OCI-LY7 (cell line): ENCODE measurements around the gene LPCAT3. TPM values are rescaled to one million over a fixed set of nuclear protein-coding genes. Genes with fewer than 3 reads are reported as not detected.

Experiments used
- BruUV-seq: library from RNA; stranded (reverse); fragments of 400-500 nt; replicated peaks from 2 replicates; lab custom pipeline; 2021; lab: Mats Ljungman, UMichigan
- CTCF ChIA-PET: fragments of 300-600 bp; sonication (Branson Sonifier 250); formaldehyde crosslinking; loops from one replicate; lab custom pipeline; 2022; ENCODE audit warnings: antibody characterized with exemption; ENCODE audit not compliant: unreplicated experiment; lab: Charles Lee
- POLR2A ChIA-PET: fragments of 300-600 bp; sonication (Branson Sonifier 250); formaldehyde crosslinking; loops from one replicate; lab custom pipeline; 2022; ENCODE audit warnings: antibody characterized with exemption; lab: Charles Lee
- DNase-seq: peaks from one replicate; pipeline ENCODE4 v3.0.0-alpha.2; 2015; ENCODE audit warnings: low spot score
- H2AFZ ChIP-seq: fragments of 200-600 bp; sonication (generic), shearing (Covaris generic); 2 replicates; pipeline ENCODE4 v1.6.1; 2014; ENCODE audit warnings: mild to moderate bottlenecking, antibody characterized with exemption, low read length, moderate library complexity
- H3K27ac ChIP-seq: fragments of 200-600 bp; sonication (generic); 2 replicates; pipeline ENCODE4 v1.5.1; 2014; ENCODE audit warnings: mixed run types, low read depth, mild to moderate bottlenecking, moderate library complexity, low read length, inconsistent platforms; ENCODE audit not compliant: poor library complexity, severe bottlenecking
- H3K36me3 ChIP-seq: fragments of 200-600 bp; sonication (generic); 2 replicates; pipeline ENCODE4 v1.6.1; 2014; ENCODE audit warnings: mild to moderate bottlenecking, antibody characterized with exemption, low read length, moderate library complexity, mixed read lengths; ENCODE audit not compliant: insufficient read depth
- H3K4me1 ChIP-seq: fragments of 200-600 bp; sonication (generic); 2 replicates; pipeline ENCODE4 v1.5.1; 2014; ENCODE audit warnings: mild to moderate bottlenecking, low read length; ENCODE audit not compliant: insufficient read depth, poor library complexity, severe bottlenecking
- H3K4me2 ChIP-seq: fragments of 200-600 bp; sonication (generic); 2 replicates; pipeline ENCODE4 v1.6.1; 2014; ENCODE audit warnings: mild to moderate bottlenecking, low read length
- H3K4me3 ChIP-seq: fragments of 200-600 bp; sonication (generic); 2 replicates; pipeline ENCODE4 v1.5.1; 2014; ENCODE audit warnings: mild to moderate bottlenecking, low read depth, low read length; ENCODE audit not compliant: poor library complexity, severe bottlenecking
- H3K79me2 ChIP-seq: fragments of 200-600 bp; sonication (generic); 2 replicates; pipeline ENCODE4 v1.6.1; 2016; ENCODE audit warnings: low read depth, mild to moderate bottlenecking, low read length, moderate library complexity, mixed read lengths; ENCODE audit not compliant: insufficient read depth
- H3K9me2 ChIP-seq: fragments of 200-600 bp; sonication (generic); 2 replicates; pipeline ENCODE4 v1.6.1; 2016; ENCODE audit warnings: mild to moderate bottlenecking, low read length, mixed read lengths; ENCODE audit not compliant: insufficient read depth
- H3K9me3 ChIP-seq: fragments of 200-600 bp; sonication (generic); 2 replicates; pipeline ENCODE4 v1.6.1; 2014; ENCODE audit warnings: mild to moderate bottlenecking, mixed run types, low read length, mixed read lengths
- H4K20me1 ChIP-seq: fragments of 200-600 bp; sonication (generic); 2 replicates; pipeline ENCODE4 v1.6.1; 2014; ENCODE audit warnings: mild to moderate bottlenecking, antibody characterized with exemption, low read length, moderate library complexity, mixed read lengths; ENCODE audit not compliant: insufficient read depth
- CTCF ChIP-seq: fragments of 200-600 bp; sonication (generic); conservative IDR thresholded peaks from 2 replicates; pipeline ENCODE4 v1.5.1; 2014; ENCODE audit warnings: mild to moderate bottlenecking, antibody characterized with exemption, low read length, moderate library complexity, mixed read lengths
- EZH2phosphoT487 ChIP-seq: fragments of 200-600 bp; sonication (generic); IDR thresholded peaks from 2 replicates; pipeline ENCODE4 v1.6.1; 2018; ENCODE audit warnings: low read depth, borderline replicate concordance, mild to moderate bottlenecking, mixed run types, antibody characterized with exemption, low read length, moderate library complexity, mixed read lengths
- intact Hi-C: fragments of 100-400 bp; cut with micrococcal nuclease; formaldehyde crosslinking; loops from one replicate; pipeline ENCODE4 v1.10.0; 2022; ENCODE audit not compliant: unreplicated experiment
- total RNA-seq, 2 experiments: library from RNA; depleted of rRNA in 1 of 2; stranded (reverse); fragments of >200 nt in 1 of 2; shearing (Covaris generic) in 1 of 2; gene quantifications; 2 replicates each; pipeline ENCODE4 v1.2.3, GENCODE V29; 2014 to 2022

LPCAT3 gene
- total RNA-seq, 2 experiments from 2014 or later, result 17.4 to 29.7 TPM

GRCh38 chr12:6943389-6943721 lies 74.9 kb downstream of the LPCAT3 start:
- no TSS peak for BruUV-seq
- intact Hi-C loops, result no loop called here
- Histone ChIP-seq H3K4me2 (peak overlapping the region; percentile 89), H2AFZ (peak overlapping the region; percentile 27; the same call in 1 of the 2 replicates), H3K9me2 (no peaks in the 10 kb centered on the region), H3K4me3 (peak overlapping the region; percentile 73), H3K27ac (peak overlapping the region; percentile 96), H3K9me3 (no peaks in the 10 kb centered on the region), H3K36me3 (no peaks in the 10 kb centered on the region), H3K79me2 (peaks cover 9% of the 10 kb centered on the region; the same call in 1 of the 2 replicates), H3K4me1 (peaks cover 42% of the 10 kb centered on the region), H4K20me1 (no peaks in the 10 kb centered on the region)
- TF ChIP-seq CTCF, result no peak
- no peak for TF ChIP-seq EZH2phosphoT487
- POLR2A ChIA-PET, result interaction anchor here (0.5 to 5.6 kb wide), 31 partner anchors 8 to 710 kb away, joined by 3 to 155 read pairs (median 4); partner anchors contain the start of genes C1R, C1RL, CDCA3 and EMG1
- DNase-seq, result peak; percentile 94
- CTCF ChIA-PET, result interaction anchor here (1.1 to 6.0 kb wide), 3 partner anchors 9 to 168 kb away, joined by 3 to 110 read pairs (median 3); no protein-coding TSS in a partner anchor

GRCh38 chr12:6942331-6942665 lies 76.0 kb downstream of the LPCAT3 start:
- no peaks in the 10 kb centered on the region for H4K20me1 ChIP-seq
- BruUV-seq, result no TSS peak
- ChIA-PET POLR2A (interaction anchor here (1.1 to 5.6 kb wide), 2 partner anchors 18 to 26 kb away, joined by 3 to 43 read pairs; no protein-coding TSS in a partner anchor), CTCF (no interaction called here)
- DNase-seq, result no peak
- no peaks in the 10 kb centered on the region for H3K36me3 ChIP-seq
- intact Hi-C loops, result no loop called here
- TF ChIP-seq EZH2phosphoT487 (no peak), CTCF (no peak)
- no peak overlapping the region for H3K4me3 ChIP-seq
- peaks cover 37% of the 10 kb centered on the region for H3K4me1 ChIP-seq
- H3K79me2 ChIP-seq, result peaks cover 9% of the 10 kb centered on the region; the same call in 1 of the 2 replicates
- H3K27ac ChIP-seq, result no peak overlapping the region
- H2AFZ ChIP-seq, result no peak overlapping the region
- H3K4me2 ChIP-seq, result no peak overlapping the region
- H3K9me3 ChIP-seq, result no peaks in the 10 kb centered on the region
- H3K9me2 ChIP-seq, result no peaks in the 10 kb centered on the region

- intact Hi-C loops, result no loop called here
- Histone ChIP-seq H3K27ac (no peak overlapping the region), H3K36me3 (no peaks in the 10 kb centered on the region), H3K9me2 (no peaks in the 10 kb centered on the region), H3K79me2 (peaks cover 12% of the 10 kb centered on the region; the same call in 1 of the 2 replicates), H3K4me1 (peaks cover 32% of the 10 kb centered on the region), H2AFZ (no peak overlapping the region), H4K20me1 (no peaks in the 10 kb centered on the region), H3K9me3 (no peaks in the 10 kb centered on the region), H3K4me3 (no peak overlapping the region), H3K4me2 (no peak overlapping the region)
- DNase-seq, result no peak
- CTCF ChIA-PET, result no interaction called here
- no TSS peak for BruUV-seq
- no peak for TF ChIP-seq EZH2phosphoT487
- no peak for TF ChIP-seq CTCF
- POLR2A ChIA-PET, result interaction anchor here (1.0 to 1.1 kb wide), 2 partner anchors 20 to 74 kb away, joined by 3 read pairs; partner anchors contain the start of gene TPI1
Measured at GRCh38 chr12:6941782-6942181, 76.5 kb downstream of the LPCAT3 start.
